Fibroblast of lung (primary cell): Measurements from ENCODE around the gene HACE1. TPM values are rescaled to one million over a fixed set of nuclear protein-coding genes. Genes with fewer than 3 reads are reported as not detected.
A peak's percentile ranks its signal among the peaks of the same experiment; 100 is the strongest.

ENCODE experiments used
- DNase-seq, 2 donors: peaks; one replicate each; pipeline versions ENCODE4 v3.0.0 to v3.0.0-alpha.2; 2010; ENCODE audit warnings: low read depth in 2 of 2
- H2AFZ ChIP-seq: 2 replicates; pipeline ENCODE4 v1.5.1; 2012; ENCODE audit warnings: low read length, control low read depth, inconsistent platforms
- H3K27ac ChIP-seq: 2 replicates; pipeline ENCODE4 v1.5.1; 2011; ENCODE audit warnings: low read length, control low read depth; ENCODE audit not compliant: insufficient read depth
- H3K27me3 ChIP-seq: 2 replicates; pipeline ENCODE4 v1.5.1; 2011; ENCODE audit warnings: mild to moderate bottlenecking, low read length; ENCODE audit not compliant: control insufficient read depth, insufficient read depth
- H3K36me3 ChIP-seq: 2 replicates; pipeline ENCODE4 v1.5.1; 2011; ENCODE audit warnings: low read length; ENCODE audit not compliant: control insufficient read depth, insufficient read depth
- H3K4me1 ChIP-seq: 2 replicates; pipeline ENCODE4 v1.5.1; 2011; ENCODE audit warnings: low read length; ENCODE audit not compliant: control insufficient read depth, insufficient read depth; ENCODE audit errors: extremely low read depth
- H3K4me2 ChIP-seq: 2 replicates; pipeline ENCODE4 v1.5.1; 2011; ENCODE audit warnings: low read length, control low read depth; ENCODE audit not compliant: insufficient read depth; ENCODE audit errors: extremely low read depth
- H3K4me3 ChIP-seq, 4 experiments: fragments of 200-600 bp in 1 of 4; sonication (generic) in 1 of 4; replicated peaks in 1 of 4; 2 replicates each; pipeline ENCODE4 v1.5.1; 2011 to 2016; ENCODE audit warnings: low read length in 4 of 4, low read depth in 3 of 4, mild to moderate bottlenecking in 3 of 4, control low read depth in 2 of 4, inconsistent platforms in 1 of 4, mixed read lengths in 1 of 4; ENCODE audit not compliant: insufficient read depth in 1 of 4; ENCODE audit errors: control extremely low read depth in 1 of 4
- H3K79me2 ChIP-seq: 2 replicates; pipeline ENCODE4 v1.5.1; 2012; ENCODE audit warnings: mild to moderate bottlenecking, low read length, inconsistent platforms; ENCODE audit not compliant: control insufficient read depth, insufficient read depth
- H3K9ac ChIP-seq: 2 replicates; pipeline ENCODE4 v1.5.1; 2011; ENCODE audit warnings: mild to moderate bottlenecking, low read length, control low read depth; ENCODE audit not compliant: insufficient read depth
- H3K9me3 ChIP-seq: 2 replicates; pipeline ENCODE4 v1.5.1; 2012; ENCODE audit warnings: low read depth, low read length; ENCODE audit not compliant: control insufficient read depth, insufficient read depth
- H4K20me1 ChIP-seq: 2 replicates; pipeline ENCODE4 v1.5.1; 2011; ENCODE audit warnings: low read length; ENCODE audit not compliant: control insufficient read depth, insufficient read depth; ENCODE audit errors: extremely low read depth
- EZH2 ChIP-seq: IDR thresholded peaks from 2 replicates; pipeline ENCODE4 v1.5.1; 2012; ENCODE audit warnings: low read length, control low read depth, mild to moderate bottlenecking; ENCODE audit errors: missing control alignments
- polyA plus RNA-seq, 2 donors: library from polyadenylated mRNA; depleted of rRNA in 1 of 2; stranded (reverse) in 1 of 2; unstranded in 1 of 2; fragments of >200 nt; gene quantifications; 2 replicates each; pipeline ENCODE4 v1.2.1, GENCODE V29; 2011 to 2012; ENCODE audit warnings: missing spikeins in 1 of 2
- total RNA-seq: library from RNA; depleted of rRNA; stranded (reverse); fragments of >200 nt; gene quantifications from 2 replicates; pipeline ENCODE4 v1.2.1, GENCODE V29; 2014
- TF ChIP-seq, protein P1 (sequence below), 2 donors: IDR thresholded peaks in 1 of 2; conservative IDR thresholded peaks in 1 of 2; 1 replicate in 1 of 2; 2 replicates in 1 of 2; pipeline ENCODE4 v1.5.1; 2011 to 2012; ENCODE audit warnings: low read length in 2 of 2, control low read depth in 1 of 2, inconsistent platforms in 1 of 2, low read depth in 1 of 2, mild to moderate bottlenecking in 1 of 2

HACE1 gene
- total and polyA plus RNA-seq, 2 donors (not counting 1 experiment from before 2014, with no cell fraction given), result 10.8 to 26.3 TPM

DNA sequence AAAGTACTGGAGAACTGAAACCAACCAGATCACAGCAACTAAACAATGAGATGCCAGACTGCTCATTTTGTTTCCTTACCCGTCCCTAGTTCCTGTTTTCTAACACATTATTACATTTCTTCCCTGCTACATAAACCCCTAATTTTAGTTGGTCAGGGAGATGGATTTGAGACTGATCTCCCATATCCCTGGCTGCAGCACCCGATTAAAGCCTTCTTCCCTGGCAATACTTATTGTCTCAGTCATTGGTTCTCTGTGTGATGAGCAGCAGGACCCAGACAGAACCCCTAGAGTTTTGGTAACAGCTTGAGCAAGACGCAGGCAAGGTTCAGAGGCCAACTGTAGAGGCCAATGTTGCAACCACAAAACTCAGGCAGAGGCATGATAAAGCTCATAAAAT lies 28.3 kb upstream of the HACE1 start:
- Histone ChIP-seq H3K9me3 (no peaks in the 10 kb centered on the region), H2AFZ (no peak overlapping the region), H3K27me3 (no peaks in the 10 kb centered on the region), H3K4me2 (no peak overlapping the region), H3K79me2 (no peaks in the 10 kb centered on the region), H3K4me1 (no peaks in the 10 kb centered on the region), H3K27ac (no peak overlapping the region), H3K9ac (no peak overlapping the region), H3K36me3 (no peaks in the 10 kb centered on the region), H4K20me1 (no peaks in the 10 kb centered on the region), H3K4me3 (no peak overlapping the region)
- DNase-seq, result no peak
- TF ChIP-seq EZH2, result no peak
- TF ChIP-seq, protein P1, sequence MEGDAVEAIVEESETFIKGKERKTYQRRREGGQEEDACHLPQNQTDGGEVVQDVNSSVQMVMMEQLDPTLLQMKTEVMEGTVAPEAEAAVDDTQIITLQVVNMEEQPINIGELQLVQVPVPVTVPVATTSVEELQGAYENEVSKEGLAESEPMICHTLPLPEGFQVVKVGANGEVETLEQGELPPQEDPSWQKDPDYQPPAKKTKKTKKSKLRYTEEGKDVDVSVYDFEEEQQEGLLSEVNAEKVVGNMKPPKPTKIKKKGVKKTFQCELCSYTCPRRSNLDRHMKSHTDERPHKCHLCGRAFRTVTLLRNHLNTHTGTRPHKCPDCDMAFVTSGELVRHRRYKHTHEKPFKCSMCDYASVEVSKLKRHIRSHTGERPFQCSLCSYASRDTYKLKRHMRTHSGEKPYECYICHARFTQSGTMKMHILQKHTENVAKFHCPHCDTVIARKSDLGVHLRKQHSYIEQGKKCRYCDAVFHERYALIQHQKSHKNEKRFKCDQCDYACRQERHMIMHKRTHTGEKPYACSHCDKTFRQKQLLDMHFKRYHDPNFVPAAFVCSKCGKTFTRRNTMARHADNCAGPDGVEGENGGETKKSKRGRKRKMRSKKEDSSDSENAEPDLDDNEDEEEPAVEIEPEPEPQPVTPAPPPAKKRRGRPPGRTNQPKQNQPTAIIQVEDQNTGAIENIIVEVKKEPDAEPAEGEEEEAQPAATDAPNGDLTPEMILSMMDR (conservative IDR thresholded peaks at IDR 0.05 in 1 of 2, IDR thresholded peaks at IDR 0.05 in 1 of 2; ENCODE audit: low read depth in 1 of 2, low read length in 2 of 2), result no peak

DNA sequence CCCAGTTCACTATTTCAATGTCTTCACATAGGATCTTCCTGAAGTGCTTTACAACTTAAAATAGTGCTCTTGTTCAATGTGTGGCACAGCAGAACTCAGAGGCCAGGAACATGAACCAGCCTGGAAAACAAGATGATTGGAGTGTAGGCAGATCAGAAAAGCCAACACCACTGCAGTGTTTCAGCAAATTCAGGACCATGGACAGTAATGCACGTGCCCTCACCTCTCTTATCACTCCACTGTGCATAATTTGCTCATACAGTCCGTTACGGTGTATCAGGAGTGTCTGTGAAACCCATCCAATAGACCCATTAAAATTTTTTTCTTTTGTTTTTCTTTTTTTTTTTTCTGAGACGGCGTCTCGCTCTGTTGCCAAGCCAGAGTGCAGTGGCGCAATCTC lies 27.6 kb upstream of the HACE1 start:
- Histone ChIP-seq H2AFZ (no peak overlapping the region), H3K27me3 (no peaks in the 10 kb centered on the region), H3K9ac (no peak overlapping the region), H3K27ac (no peak overlapping the region), H4K20me1 (no peaks in the 10 kb centered on the region), H3K4me1 (no peaks in the 10 kb centered on the region), H3K4me3 (no peak overlapping the region), H3K4me2 (no peak overlapping the region), H3K36me3 (no peaks in the 10 kb centered on the region), H3K79me2 (no peaks in the 10 kb centered on the region), H3K9me3 (no peaks in the 10 kb centered on the region)
- TF ChIP-seq, protein P1 (conservative IDR thresholded peaks at IDR 0.05 in 1 of 2, IDR thresholded peaks at IDR 0.05 in 1 of 2; ENCODE audit: low read depth in 1 of 2, low read length in 2 of 2), result no peak
- no peak for TF ChIP-seq EZH2
- DNase-seq, result peak; percentile 29 to 43

- Histone ChIP-seq H3K4me3 (no peak overlapping the region), H2AFZ (no peak overlapping the region), H3K27ac (no peak overlapping the region), H3K4me1 (no peaks in the 10 kb centered on the region), H3K9ac (no peak overlapping the region), H3K27me3 (no peaks in the 10 kb centered on the region), H3K4me2 (no peak overlapping the region), H3K79me2 (no peaks in the 10 kb centered on the region), H4K20me1 (no peaks in the 10 kb centered on the region), H3K9me3 (no peaks in the 10 kb centered on the region), H3K36me3 (no peaks in the 10 kb centered on the region)
- DNase-seq, result no peak
- TF ChIP-seq EZH2, result no peak
- TF ChIP-seq, protein P1 (conservative IDR thresholded peaks at IDR 0.05 in 1 of 2, IDR thresholded peaks at IDR 0.05 in 1 of 2; ENCODE audit: low read depth in 1 of 2, low read length in 2 of 2), result no peak
These were observed 25.9 kb upstream of the HACE1 start for GRCh38 chr6:104885518-104886043.
